HepG2 (cell line): ENCODE results near the gene SPG7. TPM values are rescaled to one million over a fixed set of nuclear protein-coding genes. Genes with fewer than 3 reads are reported as not detected.

ENCODE experiments used
- ELK4 ChIP-seq: sonication (generic); formaldehyde crosslinking; IDR thresholded peaks from 2 replicates; pipeline ENCODE4 v1.9.0; 2021; ENCODE audit warnings: missing genetic modification reagents, borderline replicate concordance
- ETV6 ChIP-seq: sonication (generic); formaldehyde crosslinking; conservative IDR thresholded peaks from 2 replicates; pipeline ENCODE4 v1.4.0; 2020; ENCODE audit warnings: missing genetic modification reagents
- HMG20A ChIP-seq: IDR thresholded peaks from 2 replicates; pipeline ENCODE4 v1.6.1; 2016; ENCODE audit warnings: borderline replicate concordance
- HNRNPH1 ChIP-seq: fragments of 200-400 bp; formaldehyde crosslinking; optimal IDR thresholded peaks from 2 replicates; pipeline ENCODE3; 2017; ENCODE audit warnings: mild to moderate bottlenecking, low read depth, low read length
- MEIS2 ChIP-seq: sonication (generic); formaldehyde crosslinking; IDR thresholded peaks from 2 replicates; pipeline ENCODE4 v1.9.0; 2021; ENCODE audit warnings: mild to moderate bottlenecking, missing genetic modification reagents
- PCBP2 ChIP-seq: fragments of 200-400 bp; formaldehyde crosslinking; optimal IDR thresholded peaks from 2 replicates; pipeline ENCODE3; 2018; ENCODE audit warnings: low read length, low read depth; ENCODE audit not compliant: poor library complexity, severe bottlenecking
- ZMAT5 ChIP-seq: sonication (generic); formaldehyde crosslinking; IDR thresholded peaks from 2 replicates; pipeline ENCODE4 v1.5.0; 2020; ENCODE audit warnings: mild to moderate bottlenecking, low read depth, missing genetic modification reagents, borderline replicate concordance
- ZNF160 ChIP-seq: sonication (generic); formaldehyde crosslinking; IDR thresholded peaks from 2 replicates; pipeline ENCODE4 v1.8.0; 2022; ENCODE audit warnings: mild to moderate bottlenecking, inconsistent platforms, missing genetic modification reagents
- ZNF318 ChIP-seq: sonication (generic); formaldehyde crosslinking; IDR thresholded peaks from 2 replicates; pipeline ENCODE4 v1.4.0; 2020; ENCODE audit warnings: mild to moderate bottlenecking, missing genetic modification reagents
- ZNF441 ChIP-seq: sonication (generic); formaldehyde crosslinking; IDR thresholded peaks from 2 replicates; pipeline ENCODE4 v1.7.0; 2021; ENCODE audit warnings: missing genetic modification reagents, borderline replicate concordance
- ZNF781 ChIP-seq: sonication (generic); formaldehyde crosslinking; IDR thresholded peaks from 2 replicates; pipeline ENCODE4 v1.5.1; 2020; ENCODE audit warnings: borderline replicate concordance, mild to moderate bottlenecking, missing genetic modification reagents; ENCODE audit errors: not compliant biosample characterization
- ZNF790 ChIP-seq: sonication (generic); formaldehyde crosslinking; IDR thresholded peaks from 2 replicates; pipeline ENCODE4 v1.8.0; 2022; ENCODE audit warnings: missing genetic modification reagents, mild to moderate bottlenecking, borderline replicate concordance
- polyA plus RNA-seq, 8 experiments: library from polyadenylated mRNA; depleted of rRNA in 3 of 8; stranded (reverse) in 7 of 8; unstranded in 1 of 8; fragments of >200 nt; fragmentation: Illumina TruSeq in 4 of 8; extraction: Trizol in 4 of 8; gene quantifications; 2 replicates each; pipeline versions ENCODE4 v1.2.1 to v1.2.3, GENCODE V29; 2011 to 2016; ENCODE audit warnings: low read depth in 4 of 8, missing spikeins in 1 of 8, mixed read lengths in 1 of 8; ENCODE audit not compliant: insufficient read depth in 1 of 8
- total RNA-seq, 5 experiments: library from RNA; depleted of rRNA; stranded (reverse); fragments of >200 nt; fragmentation: Illumina TruSeq; extraction: Trizol; gene quantifications; 2 replicates each; pipeline ENCODE4 v1.2.3, GENCODE V29; 2016; ENCODE audit warnings: low read depth in 1 of 5

Gene SPG7
- total and polyA plus RNA-seq, 2 of the 13 experiments (the other 11 are each of a cell fraction or from before 2014, with no cell fraction given) = 66.0 to 136 TPM

- no peak for TF ChIP-seq ZNF441 (CRISPR knock-in tag)
- TF ChIP-seq MEIS2 (CRISPR knock-in tag) = no peak; the same call in 1 of the 2 replicates
- no peak for TF ChIP-seq HMG20A (CRISPR knock-in tag)
- 0 out of 2 replicates have a peak, but pooled peaks have one; percentile 91 for TF ChIP-seq ZNF318 (CRISPR knock-in tag)
- TF ChIP-seq ELK4 (CRISPR knock-in tag) = 0 out of 2 replicates have a peak, but pooled peaks have one; percentile 63
- no peak for TF ChIP-seq HNRNPH1
- no peak for TF ChIP-seq ZMAT5 (CRISPR knock-in tag)
- 0 out of 2 replicates have a peak, but pooled peaks have one; percentile 26 for TF ChIP-seq ZNF790
- TF ChIP-seq ZNF160 = peak; percentile 56; the same call in 1 of the 2 replicates
- TF ChIP-seq ZNF781 (CRISPR knock-in tag) = no peak
- TF ChIP-seq ETV6 = 0 out of 2 replicates have a peak, but pooled peaks have one; percentile 10
- TF ChIP-seq PCBP2 = no peak
Observed at GRCh38 chr16:89565506-89566372, 57.5 kb downstream of the SPG7 start (continued).
